ENCODE data around the gene CDK6.

The CDK6 gene

GRCh38 chr7:92740134-92740533, 96.2 kb downstream of the CDK6 start:
- FAIRE-seq, result no peak
- no peak for TF ChIP-seq TAF1 (IDR thresholded peaks at IDR 0.05; ENCODE audit: borderline replicate concordance, low read depth, low read length)
- no peak for TF ChIP-seq POLR2A (IDR thresholded peaks at IDR 0.05; ENCODE audit: low read depth, low read length)
- no peak for TF ChIP-seq POLR2AphosphoS5 (IDR thresholded peaks at IDR 0.05; ENCODE audit: low read depth, low read length)
- no peak for DNase-seq (ENCODE audit: insufficient read length)

GRCh38 chr7:92739091-92739490, 97.3 kb downstream of the CDK6 start:
- no peak for TF ChIP-seq POLR2A (IDR thresholded peaks at IDR 0.05; ENCODE audit: low read depth, low read length)
- TF ChIP-seq TAF1 (IDR thresholded peaks at IDR 0.05; ENCODE audit: borderline replicate concordance, low read depth, low read length), result no peak
- no peak for TF ChIP-seq POLR2AphosphoS5 (IDR thresholded peaks at IDR 0.05; ENCODE audit: low read depth, low read length)
- DNase-seq (ENCODE audit: insufficient read length) (no peak), FAIRE-seq (no peak)

- TF ChIP-seq POLR2AphosphoS5 (IDR thresholded peaks at IDR 0.05; ENCODE audit: low read depth, low read length), result no peak
- TF ChIP-seq POLR2A (IDR thresholded peaks at IDR 0.05; ENCODE audit: low read depth, low read length), result no peak
- TF ChIP-seq TAF1 (IDR thresholded peaks at IDR 0.05; ENCODE audit: borderline replicate concordance, low read depth, low read length), result no peak
- FAIRE-seq (peak; percentile 76), DNase-seq (ENCODE audit: insufficient read length) (no peak)
Observed at GRCh38 chr7:92737706-92738105, 98.7 kb downstream of the CDK6 start.

DNA sequence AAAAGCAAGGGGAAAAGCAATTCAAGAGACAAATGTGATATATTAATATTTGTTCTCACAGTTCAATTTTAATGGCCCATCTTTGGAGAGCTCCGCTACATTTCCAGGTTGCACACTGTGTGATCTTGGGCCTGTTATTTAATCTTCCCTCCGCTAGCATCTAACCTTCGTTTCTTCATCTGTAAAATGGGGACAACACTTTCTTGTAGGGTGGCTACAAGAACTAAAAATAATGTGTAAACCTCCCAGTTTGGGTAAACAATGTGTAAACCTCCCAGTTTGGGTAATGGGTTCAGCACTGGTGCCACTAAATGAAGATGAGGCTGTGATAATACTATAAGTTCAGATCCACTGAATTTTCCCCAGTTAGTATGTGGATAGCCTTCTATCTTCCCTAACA, 99.5 kb downstream of the CDK6 start:
- TF ChIP-seq POLR2AphosphoS5 (IDR thresholded peaks at IDR 0.05; ENCODE audit: low read depth, low read length) (no peak), TAF1 (IDR thresholded peaks at IDR 0.05; ENCODE audit: borderline replicate concordance, low read depth, low read length) (no peak), POLR2A (IDR thresholded peaks at IDR 0.05; ENCODE audit: low read depth, low read length) (no peak)
- no peak for FAIRE-seq
- DNase-seq (ENCODE audit: insufficient read length), result no peak

DNA sequence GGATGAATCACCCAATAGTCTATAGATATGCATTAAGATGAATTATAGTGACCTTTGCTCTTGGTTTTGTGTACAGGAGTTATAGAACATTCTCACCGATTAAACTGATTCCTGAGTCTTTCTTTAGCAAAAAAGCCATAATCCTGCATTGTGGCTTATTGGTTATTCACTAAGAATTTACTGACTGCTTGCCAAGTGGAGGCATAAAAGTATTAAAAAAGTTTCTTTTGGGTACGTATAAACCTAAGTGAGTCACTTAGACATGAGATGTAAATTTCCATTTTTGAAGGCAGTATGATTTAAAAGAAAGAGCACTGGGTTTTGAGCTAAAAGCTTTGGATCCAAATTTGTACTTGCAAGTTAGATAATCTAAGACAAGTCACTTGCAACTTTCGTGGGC, 100.7 kb downstream of the CDK6 start:
- FAIRE-seq, result no peak
- TF ChIP-seq POLR2AphosphoS5 (IDR thresholded peaks at IDR 0.05; ENCODE audit: low read depth, low read length), result no peak
- no peak for TF ChIP-seq TAF1 (IDR thresholded peaks at IDR 0.05; ENCODE audit: borderline replicate concordance, low read depth, low read length)
- no peak for TF ChIP-seq POLR2A (IDR thresholded peaks at IDR 0.05; ENCODE audit: low read depth, low read length)
- DNase-seq (ENCODE audit: insufficient read length), result no peak

DNA sequence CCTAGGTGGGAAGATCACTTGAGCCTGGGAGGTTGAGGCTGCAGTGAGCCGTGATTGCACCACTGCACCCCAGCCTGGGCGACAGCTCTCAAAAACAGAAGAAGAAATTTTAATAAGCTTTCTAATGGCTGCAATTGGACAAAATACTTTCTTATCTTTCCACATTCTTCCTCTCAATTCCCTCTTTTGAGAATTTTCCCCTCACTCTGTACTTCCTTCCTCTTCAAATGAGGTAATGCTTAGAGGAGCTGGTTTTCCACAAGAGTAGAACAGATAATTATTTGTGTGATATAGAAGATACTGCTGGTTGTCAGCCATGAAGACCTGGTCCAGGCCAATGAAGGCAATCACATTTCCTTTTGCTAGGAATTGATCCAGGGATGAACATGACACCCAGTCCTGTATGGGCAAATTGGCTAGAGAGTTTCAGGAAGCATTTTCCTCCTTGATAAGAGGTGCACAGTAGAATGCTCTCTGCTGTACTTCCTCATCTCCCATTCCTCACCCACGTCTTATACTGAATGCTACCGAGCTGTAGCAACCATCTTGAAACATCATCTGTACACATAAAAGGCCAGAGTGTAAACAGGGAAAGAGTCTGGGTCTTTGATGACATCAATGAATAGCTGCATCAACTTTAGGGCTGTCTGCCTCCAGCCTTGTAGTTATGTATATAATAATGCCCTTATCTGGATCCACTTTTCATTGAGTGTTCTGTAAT, 103.9 kb downstream of the CDK6 start:
- FAIRE-seq, result peak; percentile 74
- DNase-seq (ENCODE audit: insufficient read length), result no peak
- TF ChIP-seq POLR2A (IDR thresholded peaks at IDR 0.05; ENCODE audit: low read depth, low read length) (no peak), TAF1 (IDR thresholded peaks at IDR 0.05; ENCODE audit: borderline replicate concordance, low read depth, low read length) (no peak), POLR2AphosphoS5 (IDR thresholded peaks at IDR 0.05; ENCODE audit: low read depth, low read length) (no peak)

- DNase-seq (ENCODE audit: insufficient read length) (no peak), FAIRE-seq (peak; percentile 80)
- TF ChIP-seq POLR2AphosphoS5 (IDR thresholded peaks at IDR 0.05; ENCODE audit: low read depth, low read length) (no peak), TAF1 (IDR thresholded peaks at IDR 0.05; ENCODE audit: borderline replicate concordance, low read depth, low read length) (no peak), POLR2A (IDR thresholded peaks at IDR 0.05; ENCODE audit: low read depth, low read length) (no peak)
Observed at GRCh38 chr7:92731335-92732063, 104.9 kb downstream of the CDK6 start.

DNA sequence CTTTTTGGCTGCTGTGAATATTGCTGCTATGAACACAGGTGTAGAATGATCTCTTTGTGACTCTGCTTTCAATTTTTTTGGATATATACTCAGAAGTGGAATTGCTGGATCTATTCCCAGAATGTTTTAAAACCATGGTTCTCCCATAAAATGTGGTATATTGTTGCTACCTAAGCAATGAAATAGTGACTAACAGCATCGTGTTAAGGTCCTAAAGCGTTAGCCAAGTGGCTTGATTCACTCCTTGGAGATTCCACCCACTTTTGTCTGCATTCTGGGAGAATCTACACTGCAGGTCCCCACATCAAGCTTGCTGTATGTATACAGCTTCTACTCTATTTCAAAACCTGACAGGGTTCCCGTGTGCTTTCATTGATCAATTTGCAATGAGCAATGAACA, 105.6 kb downstream of the CDK6 start:
- no peak for TF ChIP-seq POLR2A (IDR thresholded peaks at IDR 0.05; ENCODE audit: low read depth, low read length)
- TF ChIP-seq TAF1 (IDR thresholded peaks at IDR 0.05; ENCODE audit: borderline replicate concordance, low read depth, low read length), result no peak
- TF ChIP-seq POLR2AphosphoS5 (IDR thresholded peaks at IDR 0.05; ENCODE audit: low read depth, low read length), result no peak
- DNase-seq (ENCODE audit: insufficient read length) (no peak), FAIRE-seq (no peak)

GRCh38 chr7:92729751-92730150, 106.6 kb downstream of the CDK6 start:
- TF ChIP-seq TAF1 (IDR thresholded peaks at IDR 0.05; ENCODE audit: borderline replicate concordance, low read depth, low read length) (no peak), POLR2AphosphoS5 (IDR thresholded peaks at IDR 0.05; ENCODE audit: low read depth, low read length) (no peak), POLR2A (IDR thresholded peaks at IDR 0.05; ENCODE audit: low read depth, low read length) (no peak)
- DNase-seq (ENCODE audit: insufficient read length), result no peak
- FAIRE-seq, result no peak

GRCh38 chr7:92729172-92729571, 107.2 kb downstream of the CDK6 start:
- TF ChIP-seq POLR2A (IDR thresholded peaks at IDR 0.05; ENCODE audit: low read depth, low read length), result no peak
- TF ChIP-seq POLR2AphosphoS5 (IDR thresholded peaks at IDR 0.05; ENCODE audit: low read depth, low read length), result no peak
- no peak for TF ChIP-seq TAF1 (IDR thresholded peaks at IDR 0.05; ENCODE audit: borderline replicate concordance, low read depth, low read length)
- DNase-seq (ENCODE audit: insufficient read length) (no peak), FAIRE-seq (no peak)

- DNase-seq (ENCODE audit: insufficient read length), result no peak
- TF ChIP-seq TAF1 (IDR thresholded peaks at IDR 0.05; ENCODE audit: borderline replicate concordance, low read depth, low read length), result no peak
- TF ChIP-seq POLR2AphosphoS5 (IDR thresholded peaks at IDR 0.05; ENCODE audit: low read depth, low read length), result no peak
- no peak for TF ChIP-seq POLR2A (IDR thresholded peaks at IDR 0.05; ENCODE audit: low read depth, low read length)
- FAIRE-seq, result no peak
Observed at GRCh38 chr7:92727755-92728154, 108.6 kb downstream of the CDK6 start.
